GM23338 (cell line): ENCODE measurements around the gene TMEM60. TPM values are rescaled to one million over a fixed set of nuclear protein-coding genes. Genes with fewer than 3 reads are reported as not detected.

Experiments used
- ATAC-seq: fragments of 200-7000 bp; cut with Tn5 transposase; 3 replicates; pipeline ENCODE4 v1.9.1; 2020
- DNase-seq: peaks from one replicate; pipeline ENCODE4 v3.0.0-alpha.2; 2015; ENCODE audit warnings: low spot score
- H2AFZ ChIP-seq: fragments of 200-600 bp; sonication (generic); 2 replicates; pipeline ENCODE4 v1.8.0; 2016; ENCODE audit warnings: antibody characterized with exemption, mild to moderate bottlenecking, moderate library complexity
- H3F3A ChIP-seq: fragments of 200-600 bp; sonication (generic); replicated peaks from 2 replicates; pipeline ENCODE4 v1.8.0; 2017; ENCODE audit warnings: antibody characterized with exemption, mixed run types, low read depth
- H3K27ac ChIP-seq: fragments of 200-600 bp; sonication (generic); 2 replicates; pipeline ENCODE4 v1.6.1; 2016; ENCODE audit warnings: low read depth
- H3K27me3 ChIP-seq: fragments of 200-600 bp; sonication (generic); 2 replicates; pipeline ENCODE4 v1.8.0; 2016; ENCODE audit warnings: mild to moderate bottlenecking, mixed run types, moderate library complexity; ENCODE audit not compliant: insufficient read depth
- H3K36me3 ChIP-seq: fragments of 200-600 bp; sonication (generic); 2 replicates; pipeline ENCODE4 v1.8.0; 2016; ENCODE audit warnings: mild to moderate bottlenecking; ENCODE audit not compliant: insufficient read depth
- H3K4me1 ChIP-seq: fragments of 200-600 bp; sonication (generic); 2 replicates; pipeline ENCODE4 v1.8.0; 2016; ENCODE audit warnings: mild to moderate bottlenecking, moderate library complexity; ENCODE audit not compliant: insufficient read depth
- H3K4me2 ChIP-seq: fragments of 200-600 bp; sonication (generic); 2 replicates; pipeline ENCODE4 v1.7.1; 2017; ENCODE audit warnings: mixed run types
- H3K4me3 ChIP-seq: fragments of 200-600 bp; sonication (generic); 2 replicates; pipeline ENCODE4 v1.6.1; 2016; ENCODE audit warnings: mixed run types
- H3K79me2 ChIP-seq: fragments of 200-600 bp; sonication (generic); replicated peaks from 2 replicates; pipeline ENCODE4 v1.8.0; 2017; ENCODE audit warnings: mild to moderate bottlenecking; ENCODE audit not compliant: insufficient read depth
- H3K9me2 ChIP-seq: fragments of 200-600 bp; sonication (generic); 2 replicates; pipeline ENCODE4 v1.8.0; 2017; ENCODE audit not compliant: insufficient read depth
- H4K20me1 ChIP-seq: fragments of 200-600 bp; sonication (generic); replicated peaks from 2 replicates; pipeline ENCODE4 v1.8.0; 2017; ENCODE audit warnings: mild to moderate bottlenecking; ENCODE audit not compliant: insufficient read depth
- H3K27ac Mint-ChIP-seq: 2 replicates; pipeline ENCODE4 v1.8.0; 2020; ENCODE audit warnings: inconsistent platforms, mild to moderate bottlenecking, moderate library complexity, mixed read lengths
- H3K27me3 Mint-ChIP-seq: 3 replicates; pipeline ENCODE4 v1.8.0; 2022; ENCODE audit warnings: low read depth, mild to moderate bottlenecking, moderate library complexity, mixed read lengths, inconsistent platforms; ENCODE audit not compliant: insufficient read depth, poor library complexity
- H3K36me3 Mint-ChIP-seq: 3 replicates; pipeline ENCODE4 v1.8.0; 2021; ENCODE audit warnings: low read depth, mild to moderate bottlenecking, inconsistent platforms, moderate library complexity, mixed read lengths
- H3K4me1 Mint-ChIP-seq: 3 replicates; pipeline ENCODE4 v1.8.0; 2020; ENCODE audit warnings: mild to moderate bottlenecking, inconsistent platforms, mixed read lengths
- H3K4me3 Mint-ChIP-seq: 3 replicates; pipeline ENCODE4 v1.8.0; 2021; ENCODE audit warnings: moderate library complexity, mild to moderate bottlenecking, inconsistent platforms, mixed read lengths
- H3K9me3 Mint-ChIP-seq: 3 replicates; pipeline ENCODE4 v1.8.0; 2020; ENCODE audit warnings: moderate library complexity, mild to moderate bottlenecking, inconsistent platforms, mixed read lengths
- CREB1 ChIP-seq: fragments of 250-450 bp; sonication (Bioruptor Pico); IDR thresholded peaks from 2 replicates; pipeline ENCODE4 v1.5.0; 2020; ENCODE audit warnings: low read depth, mild to moderate bottlenecking, moderate library complexity
- EZH2 ChIP-seq: fragments of 200-600 bp; sonication (generic); IDR thresholded peaks from one replicate; pipeline ENCODE4 v1.8.0; 2017; ENCODE audit warnings: antibody characterized with exemption, mild to moderate bottlenecking, low read depth; ENCODE audit not compliant: unreplicated experiment
- JUNB ChIP-seq: IDR thresholded peaks from one replicate; pipeline ENCODE4 v1.6.1; 2016; ENCODE audit warnings: antibody characterized with exemption; ENCODE audit not compliant: unreplicated experiment
- NANOG ChIP-seq: IDR thresholded peaks from 2 replicates; pipeline ENCODE4 v1.6.1; 2016; ENCODE audit warnings: antibody characterized with exemption, borderline replicate concordance
- POLR2AphosphoS5 ChIP-seq: IDR thresholded peaks from 2 replicates; pipeline ENCODE4 v1.6.1; 2016; ENCODE audit warnings: antibody characterized with exemption, low read depth
- STAT1 ChIP-seq: IDR thresholded peaks from one replicate; pipeline ENCODE4 v1.6.1; 2016; ENCODE audit warnings: antibody characterized with exemption; ENCODE audit not compliant: unreplicated experiment
- polyA plus RNA-seq: library from polyadenylated mRNA; unstranded; fragments of >200 nt; fragmentation: Nextera tagmentation; extraction: Ambion mirVana; gene quantifications from 2 replicates; pipeline ENCODE4 v1.2.1, GENCODE V29; 2016
- total RNA-seq: library from RNA; depleted of rRNA; stranded (reverse); fragments of >200 nt; shearing (Covaris generic); gene quantifications from 2 replicates; pipeline ENCODE4 v1.2.3, GENCODE V29; 2014

Gene TMEM60
- total and polyA plus RNA-seq, 2 experiments from 2014 or later: 29.5 to 68.2 TPM

DNA sequence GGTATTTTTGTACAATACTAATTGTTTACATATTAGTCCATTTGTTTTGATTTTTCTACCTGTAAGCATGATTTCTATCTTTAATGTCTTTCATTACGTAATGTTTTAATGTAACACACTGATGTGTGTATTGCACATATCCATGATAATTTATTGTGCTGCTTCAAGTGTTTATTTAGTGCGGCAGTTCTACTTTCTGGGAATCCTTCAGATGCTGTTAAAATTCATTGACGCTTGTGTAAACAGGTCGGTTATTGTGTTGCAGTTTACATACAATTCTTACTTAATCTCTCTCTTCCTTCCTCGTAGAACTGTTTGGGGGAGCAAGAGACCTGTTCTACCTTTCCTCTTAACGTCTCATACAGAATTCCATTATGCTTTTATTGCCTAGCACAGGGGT is 6.9 kb downstream of the TMEM60 start:
- TF ChIP-seq NANOG: peak; percentile 33; the same call in 1 of the 2 replicates
- TF ChIP-seq EZH2: no peak
- ATAC-seq (no peak), DNase-seq (no peak)
- no peak overlapping the region for H2AFZ ChIP-seq
- H4K20me1 ChIP-seq: peaks cover 5% of the 10 kb centered on the region; the same call in 1 of the 2 replicates
- no peak overlapping the region; the same call in 2 of the 3 replicates for H3K4me3 Mint-ChIP-seq
- H3K4me1 Mint-ChIP-seq: peaks cover 6% of the 10 kb centered on the region
- H3K27me3 ChIP-seq: no peaks in the 10 kb centered on the region
- H3K27ac ChIP-seq: peak overlapping the region; percentile 24; the same call in 1 of the 2 replicates
- H3K27ac Mint-ChIP-seq: peak overlapping the region; percentile 50
- peaks cover 6% of the 10 kb centered on the region; the same call in 2 of the 3 replicates for H3K9me3 Mint-ChIP-seq
- H3K27me3 Mint-ChIP-seq: peaks cover 6% of the 10 kb centered on the region
- peak overlapping the region; percentile 12; the same call in 1 of the 2 replicates for H3K4me2 ChIP-seq
- H3F3A ChIP-seq: no peaks in the 10 kb centered on the region
- H3K4me3 ChIP-seq: 0 out of 2 replicates have a peak overlapping the region, but pooled peaks have one; percentile 3
- peaks cover 27% of the 10 kb centered on the region for H3K79me2 ChIP-seq
- peaks cover 13% of the 10 kb centered on the region for H3K4me1 ChIP-seq
- no peaks in the 10 kb centered on the region for H3K9me2 ChIP-seq
- H3K36me3 ChIP-seq: no peaks in the 10 kb centered on the region
- H3K36me3 Mint-ChIP-seq: peaks cover 9% of the 10 kb centered on the region

DNA sequence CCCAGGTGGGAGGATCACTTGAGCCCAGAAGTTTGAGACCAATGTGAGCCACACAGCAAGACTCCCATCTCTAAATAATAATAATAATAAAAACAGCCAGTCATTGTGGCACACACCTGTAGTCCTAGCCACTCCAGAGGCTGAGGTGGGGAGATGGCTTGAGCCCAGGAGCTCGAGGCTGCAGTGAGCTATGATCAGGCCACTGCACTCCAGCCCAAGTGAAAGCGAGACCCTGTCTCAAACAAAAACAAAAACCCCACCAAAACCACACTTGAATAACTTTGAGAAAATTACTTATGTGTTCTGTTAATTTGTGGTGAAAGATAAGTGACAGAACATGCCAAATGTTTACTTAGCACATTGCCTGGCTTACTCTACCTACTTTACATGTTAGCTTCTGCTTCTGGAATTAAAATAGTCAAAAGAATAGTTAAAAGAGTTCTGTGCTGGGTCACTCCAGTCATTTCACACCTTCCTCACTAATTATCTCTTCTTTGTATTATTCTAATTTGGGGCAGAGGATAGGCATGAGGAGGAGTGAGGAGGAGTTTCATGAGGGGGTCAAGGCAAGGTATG is 9.8 kb downstream of the TMEM60 start:
- Histone ChIP-seq H3K4me3 (no peak overlapping the region), H3K27ac (no peak overlapping the region), H3K9me2 (no peaks in the 10 kb centered on the region), H4K20me1 (no peaks in the 10 kb centered on the region), H3K27me3 (no peaks in the 10 kb centered on the region), H3K36me3 (no peaks in the 10 kb centered on the region), H3K4me1 (peaks cover 12% of the 10 kb centered on the region), H2AFZ (no peak overlapping the region), H3K4me2 (no peak overlapping the region), H3F3A (no peaks in the 10 kb centered on the region), H3K79me2 (peaks cover 3% of the 10 kb centered on the region)
- Mint-ChIP-seq H3K27ac (no peak overlapping the region), H3K4me3 (no peak overlapping the region), H3K27me3 (peaks cover 7% of the 10 kb centered on the region), H3K4me1 (peaks cover 5% of the 10 kb centered on the region; the same call in 2 of the 3 replicates), H3K9me3 (peaks cover 22% of the 10 kb centered on the region), H3K36me3 (peaks cover 29% of the 10 kb centered on the region)
- ATAC-seq (no peak), DNase-seq (no peak)
- TF ChIP-seq POLR2AphosphoS5: no peak
- no peak for TF ChIP-seq JUNB
- no peak for TF ChIP-seq CREB1 (CRISPR knock-in tag)

DNA sequence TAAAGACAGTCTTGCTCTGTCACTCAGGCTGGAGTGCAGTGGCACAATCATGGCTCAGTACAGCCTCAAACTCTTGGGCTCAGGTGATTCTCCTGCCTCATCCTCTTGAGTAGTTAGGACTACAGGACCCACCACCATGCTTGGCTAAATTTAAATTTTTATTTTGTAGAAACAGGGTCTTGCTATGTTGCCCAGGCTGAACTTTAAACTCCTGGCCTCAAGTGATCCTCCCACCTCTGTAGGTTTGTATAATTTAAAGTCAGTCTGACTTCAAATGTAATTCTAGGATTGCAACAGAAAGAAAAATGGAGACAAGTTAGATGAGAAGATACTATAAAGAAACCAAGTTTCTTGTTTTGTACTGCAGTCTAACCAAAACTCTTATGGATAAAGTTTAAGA is 11.5 kb downstream of the TMEM60 start:
- no peaks in the 10 kb centered on the region for H4K20me1 ChIP-seq
- Mint-ChIP-seq H3K27me3 (peaks cover 7% of the 10 kb centered on the region), H3K27ac (no peak overlapping the region), H3K36me3 (peaks cover 32% of the 10 kb centered on the region), H3K4me1 (peaks cover 5% of the 10 kb centered on the region; the same call in 2 of the 3 replicates), H3K4me3 (no peak overlapping the region), H3K9me3 (peaks cover 22% of the 10 kb centered on the region)
- H3K79me2 ChIP-seq: no peaks in the 10 kb centered on the region
- no peak overlapping the region for H3K27ac ChIP-seq
- TF ChIP-seq STAT1: no peak
- no peak for TF ChIP-seq CREB1 (CRISPR knock-in tag)
- no peaks in the 10 kb centered on the region for H3K27me3 ChIP-seq
- H3K4me2 ChIP-seq: no peak overlapping the region
- H3K36me3 ChIP-seq: no peaks in the 10 kb centered on the region
- peaks cover 7% of the 10 kb centered on the region for H3K4me1 ChIP-seq
- no peak for ATAC-seq
- no peak overlapping the region for H2AFZ ChIP-seq
- H3F3A ChIP-seq: no peaks in the 10 kb centered on the region
- no peak overlapping the region for H3K4me3 ChIP-seq
- no peaks in the 10 kb centered on the region for H3K9me2 ChIP-seq
- no peak for DNase-seq
